ENCODE data around the gene TRIP12. TPM values are rescaled to one million over a fixed set of nuclear protein-coding genes. Genes with fewer than 3 reads are reported as not detected.
"Not testable (repeated sequence)": the region's sequence is repeated elsewhere in the genome, so short reads cannot be mapped to it uniquely, and the experiment has no call there.

Gene TRIP12
- total RNA-seq, 4 donors from 2014 or later: 112 to 156 (median 129) TPM

- WGBS, 2 donors: 65 to 73% methylated on average over 3 of the region's 3 CpGs
Measured at GRCh38 chr2:229835596-229836283, 86.1 kb downstream of the TRIP12 start.

GRCh38 chr2:229834368-229834767, 87.4 kb downstream of the TRIP12 start:
- DNase-seq (ENCODE audit: low spot score in 2 of 2); intact Hi-C loops (cut with DNase I; ENCODE audit: low total_unique reads); H3K4me3 ChIP-seq (ENCODE audit: low read depth, poor library complexity, severe bottlenecking): not testable (repeated sequence)
- WGBS, 2 donors: 92 to 94% methylated on average over 4 of the region's 4 CpGs

More at GRCh38 chr2:229835596-229836283, 86.1 kb downstream of the TRIP12 start:
- no peak for DNase-seq (ENCODE audit: low spot score in 2 of 2)
- TF ChIP-seq POLR2A (IDR thresholded peaks at IDR 0.05): no peak
- no peak for TF ChIP-seq CTCF (IDR thresholded peaks at IDR 0.05)
- no peak overlapping the region for H3K4me3 ChIP-seq (ENCODE audit: low read depth, poor library complexity, severe bottlenecking)
- intact Hi-C loops (cut with DNase I; ENCODE audit: low total_unique reads): no loop called here

GRCh38 chr2:229832510-229832898, 89.3 kb downstream of the TRIP12 start:
- intact Hi-C loops (cut with DNase I; ENCODE audit: low total_unique reads): no loop called here
- TF ChIP-seq CTCF (IDR thresholded peaks at IDR 0.05) (no peak), POLR2A (IDR thresholded peaks at IDR 0.05) (no peak)
- DNase-seq (ENCODE audit: low spot score in 2 of 2): no peak
- no peak overlapping the region for H3K4me3 ChIP-seq (ENCODE audit: low read depth, poor library complexity, severe bottlenecking)
- 85 to 87% methylated on average over 2 of the region's 2 CpGs for WGBS, 2 donors

- H3K4me3 ChIP-seq (ENCODE audit: low read depth, poor library complexity, severe bottlenecking): no peak overlapping the region
- DNase-seq (ENCODE audit: low spot score in 2 of 2): no peak
- TF ChIP-seq POLR2A (IDR thresholded peaks at IDR 0.05) (no peak), CTCF (IDR thresholded peaks at IDR 0.05) (no peak)
- intact Hi-C loops (cut with DNase I; ENCODE audit: low total_unique reads): no loop called here
- 85 to 87% methylated on average over 3 of the region's 3 CpGs for WGBS, 2 donors
Measured at GRCh38 chr2:229831805-229832509, 89.9 kb downstream of the TRIP12 start.

GRCh38 chr2:229825476-229825875, 96.3 kb downstream of the TRIP12 start:
- no peak for TF ChIP-seq CTCF (IDR thresholded peaks at IDR 0.05)
- no peak for TF ChIP-seq POLR2A (IDR thresholded peaks at IDR 0.05)
- intact Hi-C loops (cut with DNase I; ENCODE audit: low total_unique reads): no loop called here
- no peak for DNase-seq (ENCODE audit: low spot score in 2 of 2)
- WGBS, 2 donors: 88 to 95% methylated on average over 1 of the region's 1 CpG
- no peak overlapping the region for H3K4me3 ChIP-seq (ENCODE audit: low read depth, poor library complexity, severe bottlenecking)

GRCh38 chr2:229821316-229821715, 100.5 kb downstream of the TRIP12 start:
- no peak for DNase-seq (ENCODE audit: low spot score in 2 of 2)
- H3K4me3 ChIP-seq (ENCODE audit: low read depth, poor library complexity, severe bottlenecking): no peak overlapping the region
- intact Hi-C loops (cut with DNase I; ENCODE audit: low total_unique reads): no loop called here
- no peak for TF ChIP-seq CTCF (IDR thresholded peaks at IDR 0.05)
- 90 to 95% methylated on average over 3 of the region's 3 CpGs for WGBS, 2 donors
